T-helper 1 cell treated with Interleukin-12 subunit alpha and Interleukin-12 subunit beta and Interleukin-4 antibody, amounts not matched to agents 30 μg/mL and 1 μg/mL, for 36 hours (primary cell): ENCODE results near the gene LIN52.
"Not testable (repeated sequence)": the region's sequence is repeated elsewhere in the genome, so short reads cannot be mapped to it uniquely, and the experiment has no call there.

Experiments
- H3K27ac Mint-ChIP-seq: one replicate; pipeline ENCODE4 v1.8.0; 2021; ENCODE audit warnings: mild to moderate bottlenecking, mixed read lengths
- H3K27me3 Mint-ChIP-seq: one replicate; pipeline ENCODE4 v1.8.0; 2021; ENCODE audit warnings: low read depth, mixed read lengths
- H3K36me3 Mint-ChIP-seq: one replicate; pipeline ENCODE4 v1.8.0; 2021; ENCODE audit warnings: low read depth, mixed read lengths
- H3K4me1 Mint-ChIP-seq: one replicate; pipeline ENCODE4 v1.8.0; 2021; ENCODE audit warnings: low read depth, mixed read lengths
- H3K4me3 Mint-ChIP-seq: one replicate; pipeline ENCODE4 v1.8.0; 2021; ENCODE audit warnings: mild to moderate bottlenecking, moderate library complexity, mixed read lengths
- H3K9me3 Mint-ChIP-seq: one replicate; pipeline ENCODE4 v1.8.0; 2021; ENCODE audit warnings: mixed read lengths

Gene LIN52

DNA sequence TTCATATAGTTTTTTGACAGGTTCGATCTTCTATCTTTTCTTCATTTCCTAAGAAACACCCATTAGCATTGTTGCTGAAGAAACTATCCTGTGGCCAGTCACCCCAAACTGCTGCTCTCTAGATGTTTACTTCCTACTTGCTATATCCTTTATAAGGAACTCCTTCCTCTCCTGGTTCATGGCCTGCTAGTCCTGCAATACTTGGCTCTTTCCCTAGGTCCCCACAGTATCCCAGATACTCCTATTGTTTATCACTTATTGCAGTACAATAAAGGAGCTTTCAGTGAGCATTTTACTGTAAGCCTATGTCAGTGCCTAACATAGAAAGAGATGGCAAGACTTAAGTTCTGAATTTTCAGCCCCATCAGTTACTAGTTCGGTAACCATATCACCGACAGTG, 3.3 kb upstream of the LIN52 start:
- no peaks in the 10 kb centered on the region for H3K36me3 Mint-ChIP-seq
- H3K27me3 Mint-ChIP-seq: no peaks in the 10 kb centered on the region
- H3K4me3 Mint-ChIP-seq: no peak overlapping the region
- H3K9me3 Mint-ChIP-seq: no peaks in the 10 kb centered on the region
- H3K4me1 Mint-ChIP-seq: peaks cover 26% of the 10 kb centered on the region
- H3K27ac Mint-ChIP-seq: no peak overlapping the region

GRCh38 chr14:74083161-74083560, 1.6 kb upstream of the LIN52 start:
- Mint-ChIP-seq H3K9me3 (no peaks in the 10 kb centered on the region), H3K36me3 (no peaks in the 10 kb centered on the region), H3K27me3 (no peaks in the 10 kb centered on the region), H3K27ac (no peak overlapping the region), H3K4me3 (peak overlapping the region; percentile 100), H3K4me1 (peaks cover 29% of the 10 kb centered on the region)

GRCh38 chr14:74083784-74084276, 926 bp upstream of the LIN52 start:
- Mint-ChIP-seq H3K27me3 (no peaks in the 10 kb centered on the region), H3K9me3 (peaks cover 3% of the 10 kb centered on the region), H3K4me1 (peaks cover 32% of the 10 kb centered on the region), H3K27ac (peak overlapping the region; percentile 99), H3K36me3 (peaks cover 4% of the 10 kb centered on the region), H3K4me3 (peak overlapping the region; percentile 100)

- Mint-ChIP-seq H3K36me3 (peaks cover 7% of the 10 kb centered on the region), H3K27ac (peak overlapping the region; percentile 99), H3K4me3 (peak overlapping the region; percentile 100), H3K27me3 (no peaks in the 10 kb centered on the region), H3K9me3 (peaks cover 7% of the 10 kb centered on the region), H3K4me1 (peaks cover 38% of the 10 kb centered on the region)
Observed at GRCh38 chr14:74085047-74085637, 386 bp downstream of the LIN52 start.

- no peaks in the 10 kb centered on the region for H3K27me3 Mint-ChIP-seq
- peak overlapping the region; percentile 100 for H3K4me3 Mint-ChIP-seq
- H3K9me3 Mint-ChIP-seq: peaks cover 7% of the 10 kb centered on the region
- H3K36me3 Mint-ChIP-seq: peaks cover 10% of the 10 kb centered on the region
- peaks cover 38% of the 10 kb centered on the region for H3K4me1 Mint-ChIP-seq
- H3K27ac Mint-ChIP-seq: peak overlapping the region; percentile 99
Observed at GRCh38 chr14:74085828-74086227, 1.1 kb downstream of the LIN52 start.

GRCh38 chr14:74089251-74090020, 4.7 kb downstream of the LIN52 start:
- H3K27ac Mint-ChIP-seq: no peak overlapping the region

GRCh38 chr14:74105381-74105780, 20.6 kb downstream of the LIN52 start:
- Mint-ChIP-seq H3K9me3 (no peaks in the 10 kb centered on the region), H3K27me3 (no peaks in the 10 kb centered on the region), H3K27ac (no peak overlapping the region), H3K4me1 (no peaks in the 10 kb centered on the region), H3K36me3 (peaks cover 16% of the 10 kb centered on the region), H3K4me3 (no peak overlapping the region)

More at GRCh38 chr14:74089251-74090020, 4.7 kb downstream of the LIN52 start:
- no peak overlapping the region for H3K4me3 Mint-ChIP-seq
- H3K4me1 Mint-ChIP-seq: peaks cover 21% of the 10 kb centered on the region
- peaks cover 15% of the 10 kb centered on the region for H3K36me3 Mint-ChIP-seq
- peaks cover 7% of the 10 kb centered on the region for H3K9me3 Mint-ChIP-seq
- H3K27me3 Mint-ChIP-seq: no peaks in the 10 kb centered on the region

DNA sequence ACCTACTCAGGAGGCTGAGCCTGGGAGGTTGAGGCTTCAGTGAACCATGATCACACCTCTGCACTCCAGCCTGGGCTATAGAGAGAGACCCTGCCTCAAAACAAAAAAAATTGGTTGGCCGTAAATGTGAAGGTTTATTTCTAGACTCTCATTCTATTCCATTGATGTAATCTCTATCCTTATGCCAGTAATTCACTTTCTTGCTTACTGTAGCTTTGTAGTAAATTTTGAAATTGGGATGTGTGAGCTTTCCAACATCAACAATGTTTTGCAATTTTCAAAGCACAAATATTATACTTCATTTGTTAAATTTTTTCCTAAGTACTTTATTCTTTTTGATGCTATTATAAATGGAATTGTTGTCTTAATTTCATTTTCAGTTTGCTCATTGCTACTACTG, 24.6 kb downstream of the LIN52 start:
- H3K4me1 Mint-ChIP-seq: no peaks in the 10 kb centered on the region
- H3K9me3 Mint-ChIP-seq: no peaks in the 10 kb centered on the region
- no peak overlapping the region for H3K27ac Mint-ChIP-seq
- H3K36me3 Mint-ChIP-seq: peaks cover 11% of the 10 kb centered on the region
- no peaks in the 10 kb centered on the region for H3K27me3 Mint-ChIP-seq
- H3K4me3 Mint-ChIP-seq: no peak overlapping the region

GRCh38 chr14:74111395-74112216, 26.9 kb downstream of the LIN52 start:
- not testable (repeated sequence) for H3K27me3 Mint-ChIP-seq, H3K9me3 Mint-ChIP-seq, H3K4me3 Mint-ChIP-seq, H3K27ac Mint-ChIP-seq, H3K4me1 Mint-ChIP-seq
- peaks cover 11% of the 10 kb centered on the region for H3K36me3 Mint-ChIP-seq

DNA sequence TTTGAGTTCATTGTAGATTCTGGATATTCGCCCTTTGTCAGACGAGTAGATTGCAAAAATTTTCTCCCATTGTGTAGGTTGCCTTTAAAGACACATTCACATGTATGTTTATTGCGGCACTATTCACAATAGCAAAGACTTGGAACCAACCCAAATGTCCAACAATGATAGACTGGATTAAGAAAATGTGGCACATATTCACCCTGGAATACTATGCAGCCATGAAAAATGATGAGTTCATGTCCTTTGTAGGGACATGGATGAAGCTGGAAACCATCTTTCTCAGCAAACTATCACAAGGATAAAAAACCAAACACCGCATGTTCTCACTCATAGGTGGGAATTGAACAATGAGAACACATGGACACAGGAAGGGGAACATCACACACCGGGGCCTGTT, 40.7 kb downstream of the LIN52 start:
- not testable (repeated sequence) for H3K27me3 Mint-ChIP-seq, H3K27ac Mint-ChIP-seq, H3K9me3 Mint-ChIP-seq, H3K4me3 Mint-ChIP-seq, H3K4me1 Mint-ChIP-seq
- H3K36me3 Mint-ChIP-seq: peaks cover 12% of the 10 kb centered on the region

- Mint-ChIP-seq H3K9me3 (no peaks in the 10 kb centered on the region), H3K27me3 (no peaks in the 10 kb centered on the region), H3K27ac (no peak overlapping the region), H3K4me1 (no peaks in the 10 kb centered on the region), H3K36me3 (peaks cover 8% of the 10 kb centered on the region), H3K4me3 (no peak overlapping the region)
Observed at GRCh38 chr14:74126315-74127013, 41.7 kb downstream of the LIN52 start.

GRCh38 chr14:74127634-74128033, 42.9 kb downstream of the LIN52 start:
- H3K27ac Mint-ChIP-seq: no peak overlapping the region
- peaks cover 8% of the 10 kb centered on the region for H3K36me3 Mint-ChIP-seq
- no peak overlapping the region for H3K4me3 Mint-ChIP-seq
- H3K4me1 Mint-ChIP-seq: no peaks in the 10 kb centered on the region
- H3K9me3 Mint-ChIP-seq: no peaks in the 10 kb centered on the region
- H3K27me3 Mint-ChIP-seq: no peaks in the 10 kb centered on the region

DNA sequence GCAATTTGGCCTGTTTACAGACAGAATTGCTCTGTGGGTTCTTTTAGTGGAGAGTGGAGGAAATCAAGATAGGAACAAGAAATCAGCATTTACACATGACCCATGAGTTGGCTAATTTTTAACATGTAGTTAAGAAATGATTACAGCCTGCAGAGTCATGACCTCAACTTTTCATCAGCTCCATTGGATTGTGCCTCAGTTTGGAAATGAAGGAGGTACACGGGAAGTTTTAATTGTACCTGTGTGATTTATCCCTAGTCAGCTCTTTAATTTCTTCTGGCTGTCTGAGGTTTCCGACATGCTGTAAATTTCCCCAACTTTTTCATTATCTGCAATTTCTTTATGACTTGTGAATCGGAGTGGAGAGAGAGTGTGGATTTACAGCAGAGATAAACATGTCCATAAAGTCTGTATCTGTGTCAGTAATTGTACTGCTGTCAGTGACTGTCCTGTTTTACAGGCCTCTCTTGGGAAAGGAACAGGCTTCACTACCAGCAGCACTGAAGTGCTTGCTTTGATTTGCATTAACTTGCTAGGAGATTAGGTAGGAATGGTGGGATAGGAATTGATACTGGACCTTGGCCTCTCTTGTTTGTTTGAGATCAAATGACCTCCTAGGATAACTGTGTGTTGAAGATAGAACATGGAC, 49.2 kb downstream of the LIN52 start:
- Mint-ChIP-seq H3K27me3 (no peaks in the 10 kb centered on the region), H3K27ac (peak overlapping the region; percentile 4), H3K4me1 (peaks cover 21% of the 10 kb centered on the region), H3K36me3 (peaks cover 5% of the 10 kb centered on the region), H3K4me3 (no peak overlapping the region), H3K9me3 (no peaks in the 10 kb centered on the region)

DNA sequence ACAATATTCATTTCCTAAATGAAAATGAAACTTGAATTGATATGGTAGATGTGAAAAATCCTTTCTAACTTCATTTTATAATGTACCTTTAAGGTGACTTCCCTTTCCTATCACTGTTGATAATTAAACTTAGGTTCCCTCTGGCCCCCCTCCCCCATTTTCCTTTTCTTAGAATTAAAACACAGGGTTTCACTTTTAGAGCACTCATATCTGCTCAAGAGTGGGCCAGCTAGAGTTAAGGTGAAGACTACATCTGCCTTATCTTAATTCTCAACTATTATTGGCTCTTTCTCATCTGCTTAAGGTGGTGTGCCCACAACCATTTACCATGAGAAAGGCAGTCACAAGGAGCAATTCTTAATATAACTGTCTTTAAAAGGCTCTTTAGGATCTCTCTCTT, 49.7 kb downstream of the LIN52 start:
- no peaks in the 10 kb centered on the region for H3K9me3 Mint-ChIP-seq
- no peak overlapping the region for H3K4me3 Mint-ChIP-seq
- H3K27me3 Mint-ChIP-seq: no peaks in the 10 kb centered on the region
- peaks cover 5% of the 10 kb centered on the region for H3K36me3 Mint-ChIP-seq
- H3K27ac Mint-ChIP-seq: peak overlapping the region; percentile 4
- peaks cover 23% of the 10 kb centered on the region for H3K4me1 Mint-ChIP-seq
